Fibroblast of mammary gland (primary cell): ENCODE measurements around the gene TSPAN32.

Source experiments
- DNase-seq: peaks from one replicate; pipeline ENCODE4 v3.0.0-alpha.2; 2010; ENCODE audit warnings: low read depth
- H3K4me3 ChIP-seq: 2 replicates; pipeline ENCODE4 v1.5.1; 2011; ENCODE audit warnings: low read depth, mild to moderate bottlenecking, low read length, moderate library complexity; ENCODE audit not compliant: control insufficient read depth
- TF ChIP-seq, protein P1 (sequence below): conservative IDR thresholded peaks from 2 replicates; pipeline ENCODE4 v1.5.1; 2011; ENCODE audit warnings: low read depth, low read length, inconsistent platforms; ENCODE audit not compliant: control insufficient read depth, insufficient read depth

TSPAN32 gene

DNA sequence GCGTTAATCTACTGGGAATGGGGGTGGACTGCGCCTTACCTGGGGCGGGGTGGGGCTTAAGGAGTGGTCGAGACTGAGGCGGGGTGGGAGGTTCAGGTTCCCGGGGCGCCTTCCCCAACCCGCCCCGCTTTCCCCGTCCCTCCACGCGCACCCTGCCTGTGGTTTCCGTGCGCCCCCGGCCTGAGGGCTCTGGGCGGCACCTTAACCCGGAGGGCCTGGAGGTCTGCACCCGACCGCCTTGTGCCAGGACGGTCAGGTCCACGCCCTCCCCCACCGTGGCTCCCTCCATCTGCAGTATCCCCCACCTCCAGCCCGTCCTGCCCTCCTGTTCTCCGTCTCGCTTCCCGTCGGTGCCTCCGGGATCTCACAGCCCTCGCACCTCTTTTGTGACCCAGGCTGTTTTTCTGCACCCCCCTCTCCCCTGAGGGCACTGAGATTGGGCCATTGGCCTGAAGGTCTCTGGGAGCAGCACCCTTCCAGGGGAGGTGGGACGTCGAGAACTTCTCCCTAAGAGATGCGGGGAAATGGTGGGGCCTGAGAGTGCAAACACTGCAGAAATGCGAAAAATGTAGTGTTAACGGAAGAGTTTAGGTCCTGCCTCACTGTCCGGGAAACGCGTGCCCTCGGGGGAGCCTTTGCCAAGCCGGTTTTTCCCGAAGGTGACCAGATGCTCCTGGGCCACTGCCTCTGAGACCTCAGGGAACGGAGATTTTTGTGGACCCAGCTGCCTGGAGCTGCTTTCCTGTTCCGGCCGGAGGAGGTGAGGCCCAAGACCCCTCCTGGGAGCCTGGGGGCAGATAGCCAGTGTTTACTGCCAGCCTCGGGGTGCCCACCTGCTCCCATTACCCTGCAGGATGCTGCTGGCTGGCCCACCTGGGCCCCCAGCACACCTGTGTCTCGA lies 30.2 kb upstream of the TSPAN32 start:
- H3K4me3 ChIP-seq, result no peak overlapping the region
- TF ChIP-seq, protein P1, sequence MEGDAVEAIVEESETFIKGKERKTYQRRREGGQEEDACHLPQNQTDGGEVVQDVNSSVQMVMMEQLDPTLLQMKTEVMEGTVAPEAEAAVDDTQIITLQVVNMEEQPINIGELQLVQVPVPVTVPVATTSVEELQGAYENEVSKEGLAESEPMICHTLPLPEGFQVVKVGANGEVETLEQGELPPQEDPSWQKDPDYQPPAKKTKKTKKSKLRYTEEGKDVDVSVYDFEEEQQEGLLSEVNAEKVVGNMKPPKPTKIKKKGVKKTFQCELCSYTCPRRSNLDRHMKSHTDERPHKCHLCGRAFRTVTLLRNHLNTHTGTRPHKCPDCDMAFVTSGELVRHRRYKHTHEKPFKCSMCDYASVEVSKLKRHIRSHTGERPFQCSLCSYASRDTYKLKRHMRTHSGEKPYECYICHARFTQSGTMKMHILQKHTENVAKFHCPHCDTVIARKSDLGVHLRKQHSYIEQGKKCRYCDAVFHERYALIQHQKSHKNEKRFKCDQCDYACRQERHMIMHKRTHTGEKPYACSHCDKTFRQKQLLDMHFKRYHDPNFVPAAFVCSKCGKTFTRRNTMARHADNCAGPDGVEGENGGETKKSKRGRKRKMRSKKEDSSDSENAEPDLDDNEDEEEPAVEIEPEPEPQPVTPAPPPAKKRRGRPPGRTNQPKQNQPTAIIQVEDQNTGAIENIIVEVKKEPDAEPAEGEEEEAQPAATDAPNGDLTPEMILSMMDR, result no peak
- DNase-seq, result no peak

DNA sequence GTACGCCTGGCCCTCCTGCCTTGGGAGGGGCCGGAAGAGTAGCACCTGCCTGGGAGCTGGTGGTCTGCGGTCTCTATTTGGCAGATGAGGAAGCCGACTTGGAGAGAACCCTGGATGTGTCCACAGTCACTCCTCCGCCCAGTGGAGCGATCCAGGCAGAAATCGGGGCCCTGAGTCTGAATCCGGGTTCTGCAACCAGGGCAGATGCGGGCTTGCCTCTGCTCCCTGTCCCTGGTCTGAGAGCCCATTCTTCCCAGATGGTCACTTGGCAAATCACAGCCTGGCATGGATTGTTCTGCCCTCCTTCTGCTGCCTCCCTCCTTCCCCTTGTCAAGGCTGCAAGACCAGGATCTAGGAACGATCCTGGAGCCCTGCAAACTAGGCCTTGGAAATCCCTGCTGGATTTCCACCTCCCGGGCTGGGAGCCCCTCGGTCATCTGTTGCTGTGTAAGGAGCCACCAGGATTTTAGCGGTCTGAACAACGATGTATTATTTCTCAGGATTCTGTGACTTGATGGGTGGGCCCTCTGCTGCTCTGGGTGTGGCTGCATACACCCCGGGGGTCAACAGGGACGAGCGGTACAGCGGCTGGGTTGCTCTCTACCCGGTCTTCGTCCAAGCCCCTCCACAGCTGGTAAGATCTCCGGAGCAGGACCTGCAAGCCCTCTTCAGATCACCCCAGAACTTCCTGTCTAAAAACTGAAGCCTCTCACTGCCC lies 29.4 kb upstream of the TSPAN32 start:
- no peak for DNase-seq
- H3K4me3 ChIP-seq, result no peak overlapping the region
- TF ChIP-seq, protein P1, result no peak

DNA sequence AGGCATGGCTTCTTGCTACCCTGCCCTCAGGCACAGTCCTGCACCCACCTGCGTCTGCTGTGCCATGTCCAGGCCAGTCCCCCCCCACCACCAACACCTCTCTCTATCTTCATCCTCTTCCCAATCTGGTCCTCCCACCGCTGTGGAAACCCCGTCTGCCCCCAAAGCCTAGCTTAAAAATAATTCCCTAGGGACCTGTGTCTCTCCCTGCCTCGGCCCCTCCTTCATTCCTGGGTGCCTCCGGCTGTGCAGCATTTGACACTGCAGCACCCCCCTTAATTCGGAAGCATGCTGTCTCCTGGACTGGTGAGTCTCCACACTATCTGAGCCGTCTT lies 28.9 kb upstream of the TSPAN32 start:
- DNase-seq, result no peak
- H3K4me3 ChIP-seq, result no peak overlapping the region
- TF ChIP-seq, protein P1, result no peak

DNA sequence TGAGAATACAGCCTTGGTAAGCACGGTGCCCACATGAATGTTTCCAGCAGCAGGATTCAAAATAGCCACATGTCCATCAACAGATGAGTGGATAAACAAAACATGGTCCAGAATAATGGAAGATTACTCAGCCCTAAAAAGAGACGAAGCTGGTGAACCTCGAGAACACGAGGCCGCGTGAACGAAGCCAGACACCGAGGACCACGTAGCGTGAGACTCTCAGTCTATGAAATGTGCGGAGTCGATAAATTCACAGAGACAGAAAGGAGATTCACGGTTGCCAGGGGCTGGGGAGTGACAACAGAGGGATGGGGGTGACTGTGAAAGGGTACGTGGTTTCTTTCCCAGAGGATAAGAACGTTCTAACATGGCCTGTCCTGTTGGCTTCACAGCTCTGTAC lies 28.5 kb upstream of the TSPAN32 start:
- H3K4me3 ChIP-seq, result no peak overlapping the region
- TF ChIP-seq, protein P1, result no peak
- DNase-seq, result no peak

DNA sequence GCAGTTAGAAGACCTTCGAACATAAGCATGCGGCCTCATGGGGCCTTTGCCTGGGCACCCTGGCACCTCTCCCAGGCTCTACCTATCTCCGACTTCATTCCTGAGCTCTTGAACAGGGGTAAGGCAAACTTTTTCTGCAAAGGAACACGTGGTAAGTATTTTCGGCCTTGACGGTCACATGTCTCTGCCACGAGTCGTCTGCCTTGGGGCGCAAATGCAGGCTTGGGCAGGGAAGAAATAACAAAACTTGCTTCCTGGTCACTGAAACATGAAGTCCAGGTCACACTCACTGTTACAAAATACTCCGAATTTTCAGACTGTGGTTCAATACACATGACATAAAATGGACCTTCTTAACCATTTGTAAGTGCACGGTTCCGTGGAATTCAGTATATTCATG lies 28.0 kb upstream of the TSPAN32 start:
- TF ChIP-seq, protein P1, result no peak
- no peak for DNase-seq
- no peak overlapping the region for H3K4me3 ChIP-seq

DNA sequence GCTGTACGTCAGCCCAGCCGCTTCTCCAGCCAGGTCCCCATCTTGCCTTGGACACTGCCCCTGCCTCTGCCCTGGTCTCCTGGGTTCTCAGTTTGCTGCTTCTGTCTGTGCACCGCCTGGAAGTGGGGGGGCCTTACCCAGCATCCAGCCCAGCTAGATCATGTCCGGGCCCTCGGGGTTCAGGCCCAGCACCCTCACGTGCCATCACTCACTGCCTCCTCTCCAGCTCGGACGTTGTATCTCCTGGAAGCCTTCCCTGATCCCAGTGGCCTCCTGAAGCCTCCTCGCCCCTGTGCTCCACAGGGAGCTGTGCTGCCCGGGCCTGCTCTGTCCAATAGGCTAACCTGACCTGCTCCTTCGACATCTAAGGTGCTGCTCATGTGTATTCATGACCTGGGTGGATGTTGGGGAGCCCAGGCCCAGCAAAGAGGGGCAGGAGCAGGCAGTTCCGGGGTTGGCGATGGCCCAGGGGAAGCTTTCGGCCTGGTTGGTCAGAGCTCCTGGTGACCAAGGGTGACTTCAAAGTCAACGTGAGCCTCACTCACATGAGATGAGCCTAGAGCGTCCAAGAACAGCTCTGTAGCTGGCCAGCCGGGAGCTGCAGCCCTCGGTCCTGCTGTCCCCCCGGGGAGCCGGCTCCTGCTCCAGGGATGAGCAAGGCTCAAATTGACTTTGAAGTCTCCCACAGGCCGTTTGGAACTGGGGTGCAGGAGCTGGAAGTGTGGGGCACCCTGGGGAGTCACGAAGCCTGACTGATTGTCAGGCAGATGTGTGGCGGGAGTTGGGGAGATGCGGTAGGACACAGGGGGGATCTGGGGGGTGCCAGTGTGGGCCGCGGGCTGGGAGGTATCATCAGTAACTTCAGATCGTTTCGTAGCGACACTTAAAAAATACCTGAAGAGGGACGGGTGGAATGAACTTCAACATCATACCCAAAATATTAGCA lies 26.2 kb upstream of the TSPAN32 start:
- H3K4me3 ChIP-seq, result no peak overlapping the region
- no peak for DNase-seq
- TF ChIP-seq, protein P1, result no peak
